HG03025 (cell line): ENCODE results near the gene ZBTB47.

Source experiments
- ATAC-seq: cut with Tn5 transposase; IDR thresholded peaks from one replicate; pipeline ENCODE4 v1.9.1; 2021; ENCODE audit warnings: mild to moderate bottlenecking, moderate library complexity; ENCODE audit not compliant: unreplicated experiment, low FRiP score

The ZBTB47 gene

DNA sequence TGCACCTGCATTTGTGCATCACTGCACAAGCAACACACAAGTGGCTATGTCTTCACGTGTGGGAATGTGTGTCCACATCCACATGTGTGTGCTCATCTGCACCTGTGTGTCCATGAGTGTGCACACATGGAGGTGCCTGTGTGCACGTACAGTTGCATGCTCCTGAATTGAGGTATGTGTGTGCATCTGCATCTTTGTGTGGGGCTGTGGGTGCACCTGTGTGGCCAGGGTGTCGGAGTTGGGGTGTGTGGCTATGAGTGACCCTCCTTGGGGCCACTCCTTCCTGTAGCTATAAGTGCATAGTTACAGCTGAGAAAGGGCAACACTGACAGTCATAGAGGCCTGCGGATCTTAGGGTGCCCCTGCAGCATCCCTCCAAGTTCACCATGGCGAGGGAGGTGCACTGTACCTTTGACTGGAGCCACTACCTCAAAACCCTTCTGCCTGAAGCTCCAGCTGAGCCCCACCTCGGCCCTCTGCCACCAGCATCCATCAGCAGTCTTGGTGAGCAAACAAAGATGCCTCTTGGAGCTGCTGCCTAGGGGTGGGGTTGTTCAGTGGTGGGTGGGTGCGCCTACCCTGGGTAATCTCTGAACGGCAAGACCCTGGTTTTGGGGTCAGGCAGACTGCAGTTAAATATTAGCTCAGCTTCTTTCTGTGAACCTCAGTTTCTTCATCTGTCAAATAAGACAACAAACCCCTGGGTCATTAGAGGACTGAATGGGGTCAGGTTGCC, 54.3 kb downstream of the ZBTB47 start:
- ATAC-seq, result no peak

DNA sequence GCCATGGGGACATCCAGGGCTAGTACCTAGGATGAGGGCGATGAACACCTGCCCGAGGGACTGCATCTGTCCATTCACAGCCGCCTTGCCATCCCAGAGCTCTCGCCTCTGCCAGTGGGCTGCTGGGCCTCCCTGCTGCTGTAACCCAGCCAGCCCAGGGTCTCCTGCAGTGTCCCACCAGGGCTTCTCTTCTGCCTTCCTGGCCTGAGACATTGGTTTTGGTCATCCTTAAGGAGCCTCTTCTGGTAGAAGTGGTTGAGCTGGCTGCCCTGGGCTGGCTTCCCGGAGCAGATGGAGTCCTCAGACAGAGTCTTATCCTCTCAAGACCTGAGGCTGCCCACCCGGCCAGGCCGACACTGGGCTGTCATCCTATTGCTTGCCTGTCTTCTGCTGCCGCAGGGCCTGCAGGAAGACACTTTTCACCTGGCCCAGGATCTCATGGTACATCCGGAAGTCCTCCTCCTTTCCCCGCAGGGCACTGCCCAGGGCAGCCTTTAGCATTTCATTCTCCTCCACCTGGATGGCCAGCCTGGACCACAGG, 55.2 kb downstream of the ZBTB47 start:
- no peak for ATAC-seq

DNA sequence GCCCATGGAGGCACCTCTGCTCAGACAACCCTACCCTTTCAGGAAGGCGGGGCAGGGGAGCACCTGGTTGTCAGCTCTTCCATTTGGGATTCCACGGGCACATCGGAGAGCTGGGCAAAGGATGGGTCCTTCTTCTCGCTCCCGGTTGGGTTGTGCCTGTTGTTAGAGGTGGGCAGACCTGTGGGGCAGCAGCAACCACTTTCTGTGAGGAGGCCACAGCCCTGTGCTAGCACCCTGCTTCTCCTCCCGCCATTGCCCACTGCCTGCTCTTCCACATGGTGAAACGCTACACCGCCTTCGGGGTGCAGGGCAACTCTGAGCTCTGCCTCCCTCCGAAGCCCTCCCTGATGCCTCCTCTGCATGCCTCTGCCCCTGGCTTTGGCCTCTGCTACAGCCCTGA, 56.1 kb downstream of the ZBTB47 start:
- ATAC-seq, result no peak

DNA sequence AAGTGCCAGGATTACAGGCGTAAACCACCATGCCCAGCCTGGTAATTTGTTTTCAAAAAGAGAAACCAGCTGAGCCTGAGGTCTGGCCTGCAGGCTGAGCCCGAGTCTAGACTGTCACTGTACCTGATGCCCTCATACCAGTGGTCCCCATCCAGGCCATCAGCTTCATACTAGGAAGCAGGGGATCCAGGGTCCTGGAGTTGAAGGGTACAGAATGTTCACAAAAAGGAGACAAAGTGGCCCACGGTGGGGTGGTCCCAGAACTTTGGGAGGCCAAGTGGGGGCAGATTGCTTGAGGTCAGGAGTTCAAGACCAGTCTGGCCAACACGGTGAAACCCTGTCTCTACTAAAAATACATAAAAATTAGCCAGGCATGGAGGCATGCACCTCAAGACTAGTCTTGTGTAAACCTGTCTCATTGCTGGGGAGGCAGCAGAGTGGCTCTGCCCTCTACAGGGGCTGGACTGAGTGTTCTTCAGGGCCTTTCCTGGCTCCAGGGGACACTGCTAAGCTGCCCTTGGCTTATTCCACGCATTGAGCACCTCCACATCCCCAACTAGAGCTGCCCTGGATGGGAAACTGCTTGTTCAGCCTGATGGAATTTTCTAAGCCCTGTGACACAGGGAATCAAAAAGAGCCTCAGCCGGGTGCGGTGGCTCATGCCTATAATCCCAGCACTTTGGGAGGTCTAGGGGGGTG, 57.0 kb downstream of the ZBTB47 start:
- no peak for ATAC-seq

DNA sequence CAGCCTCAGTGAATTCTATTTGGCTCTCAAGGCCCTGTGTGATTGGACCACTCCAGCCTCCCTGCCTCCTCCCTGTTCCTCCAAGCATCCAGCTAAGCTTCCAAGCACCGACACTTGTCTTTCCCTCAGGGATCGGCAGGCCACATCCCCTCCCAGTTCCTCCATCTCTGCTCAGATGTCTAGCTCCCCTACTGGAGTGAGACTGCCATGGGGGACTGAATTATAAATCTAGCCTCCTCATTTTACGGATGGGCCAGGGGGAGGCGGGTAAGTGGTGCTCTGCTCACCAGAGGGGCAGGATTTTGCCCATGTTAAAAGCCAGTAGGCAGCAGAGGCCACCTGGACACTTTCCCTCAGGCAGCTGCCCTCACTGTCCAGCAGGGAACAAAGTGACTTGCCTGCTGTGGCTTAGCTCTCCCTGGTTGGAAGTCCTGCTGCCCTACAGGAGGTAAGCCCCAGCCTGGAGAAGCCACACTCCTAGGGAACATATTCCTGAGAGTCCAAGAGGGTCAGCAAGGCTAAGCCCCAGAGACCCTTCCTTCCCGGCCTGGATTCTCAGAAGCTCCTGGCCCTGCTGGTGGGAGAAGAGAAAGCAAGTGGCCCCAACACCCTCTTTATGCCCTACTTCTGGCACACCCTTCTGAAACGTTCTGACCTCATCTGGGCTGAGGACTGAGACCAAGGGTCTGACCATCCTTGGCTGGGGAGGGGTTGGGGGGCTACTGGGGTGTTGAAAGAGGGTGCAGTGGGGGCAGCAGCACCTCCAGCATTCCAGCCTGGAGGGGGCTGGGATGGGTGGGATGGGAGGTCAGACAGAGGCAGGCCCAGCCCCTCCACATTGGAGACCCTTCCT, 58.2 kb downstream of the ZBTB47 start:
- no peak for ATAC-seq

DNA sequence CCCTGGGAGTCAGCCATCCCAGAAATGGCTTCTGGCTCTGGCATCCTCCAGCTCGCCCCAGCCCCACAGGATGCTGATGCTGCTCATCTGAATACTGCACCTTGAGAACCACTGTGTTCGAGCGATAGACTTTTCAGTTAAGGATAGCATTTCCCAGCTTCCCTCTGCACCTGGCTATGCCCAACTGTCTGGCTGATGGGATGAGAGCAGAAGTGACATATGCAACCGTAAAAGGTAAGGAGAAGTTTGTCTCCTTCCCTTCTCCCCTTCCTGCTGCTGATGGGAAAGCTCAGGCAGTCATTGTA, 58.8 kb downstream of the ZBTB47 start:
- ATAC-seq, result no peak

DNA sequence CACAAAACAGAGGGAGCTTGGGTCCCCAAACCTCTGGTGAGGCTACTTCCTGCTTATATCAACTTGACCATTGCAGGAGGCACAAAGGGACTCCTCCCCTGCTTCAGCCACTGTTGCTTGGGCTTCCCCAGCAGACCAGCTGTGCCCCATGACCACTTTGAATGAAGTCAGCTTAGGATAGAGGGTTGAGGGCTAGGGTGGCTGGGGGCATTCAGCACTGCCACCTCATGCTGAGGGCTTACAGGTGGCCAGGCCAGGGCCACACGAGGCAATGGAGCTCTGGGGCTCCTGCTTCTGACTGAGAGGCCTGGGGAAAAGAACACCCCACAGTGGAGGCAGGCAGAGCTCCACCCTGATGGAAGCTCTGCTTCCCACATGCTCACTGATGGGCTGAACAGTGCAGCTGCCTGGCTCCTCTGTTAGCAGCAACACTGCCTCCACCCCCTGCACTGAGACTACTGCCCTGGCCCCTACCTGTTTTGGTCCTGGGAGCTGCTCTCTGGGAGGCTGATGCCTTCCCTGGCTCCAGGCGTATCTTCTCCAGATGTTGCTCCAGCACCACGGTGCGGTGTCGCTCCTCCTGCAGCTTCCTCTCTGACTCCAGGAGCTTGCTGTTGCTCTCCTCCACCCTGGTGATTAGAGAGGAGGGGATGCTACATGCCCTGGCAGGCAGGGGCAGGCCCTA, 59.3 kb downstream of the ZBTB47 start:
- no peak for ATAC-seq

DNA sequence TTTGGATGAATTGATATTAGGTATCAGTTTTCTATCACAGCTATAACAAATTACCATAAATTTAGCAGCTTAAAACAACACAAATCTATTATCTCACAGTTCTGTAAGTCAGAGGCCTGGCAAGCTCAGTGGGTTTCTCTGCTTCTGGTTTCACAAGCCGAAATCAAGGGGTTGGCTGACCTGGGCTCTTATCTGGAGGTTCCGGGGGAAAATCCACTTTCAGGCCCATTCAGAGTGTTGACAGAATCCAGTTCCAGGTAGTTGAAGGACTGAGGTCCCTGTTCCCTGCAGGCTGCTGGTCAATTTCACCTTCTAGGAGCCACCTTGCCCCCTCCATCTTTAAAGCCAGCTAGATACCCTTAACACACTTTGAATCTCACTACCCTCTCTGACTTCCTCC, 60.2 kb downstream of the ZBTB47 start:
- ATAC-seq, result no peak

DNA sequence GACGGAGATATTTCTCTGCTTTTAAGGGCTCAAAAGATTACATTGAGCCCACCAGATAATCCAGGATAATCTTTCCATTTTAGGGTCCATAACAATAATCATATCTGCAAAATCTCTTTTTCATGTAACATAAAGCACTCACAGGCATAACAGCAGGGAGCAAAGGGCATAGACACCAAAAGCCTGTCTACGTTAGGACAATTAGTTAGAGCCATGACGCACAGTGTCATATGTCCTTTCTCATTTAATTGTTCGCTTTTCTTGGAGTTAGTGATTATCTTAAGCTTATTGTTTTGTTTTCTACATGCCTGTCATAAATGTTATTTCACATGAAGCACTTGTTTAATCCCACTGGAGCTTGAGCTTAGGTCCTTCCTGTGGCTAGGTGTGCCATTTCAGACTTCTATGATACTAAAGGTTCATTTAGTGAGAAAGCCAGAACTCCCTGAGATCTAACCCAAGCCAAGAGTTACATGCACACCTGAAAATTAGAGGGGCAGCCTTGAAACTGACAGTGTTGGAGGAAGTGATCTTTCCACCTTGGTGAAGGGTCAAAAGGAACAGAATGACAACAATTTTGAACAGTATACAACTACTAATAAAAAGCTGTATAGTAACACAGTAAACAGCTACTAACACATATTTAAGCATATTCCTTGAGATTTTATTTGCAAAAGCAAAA, 60.8 kb downstream of the ZBTB47 start:
- ATAC-seq, result no peak
